ENCODE measurements around the gene FBXO44. TPM values are rescaled to one million over a fixed set of nuclear protein-coding genes. Genes with fewer than 3 reads are reported as not detected.

FBXO44 gene
- total RNA-seq, 4 donors from 2014 or later: 13.3 to 19.8 (median 16.1) TPM

DNA sequence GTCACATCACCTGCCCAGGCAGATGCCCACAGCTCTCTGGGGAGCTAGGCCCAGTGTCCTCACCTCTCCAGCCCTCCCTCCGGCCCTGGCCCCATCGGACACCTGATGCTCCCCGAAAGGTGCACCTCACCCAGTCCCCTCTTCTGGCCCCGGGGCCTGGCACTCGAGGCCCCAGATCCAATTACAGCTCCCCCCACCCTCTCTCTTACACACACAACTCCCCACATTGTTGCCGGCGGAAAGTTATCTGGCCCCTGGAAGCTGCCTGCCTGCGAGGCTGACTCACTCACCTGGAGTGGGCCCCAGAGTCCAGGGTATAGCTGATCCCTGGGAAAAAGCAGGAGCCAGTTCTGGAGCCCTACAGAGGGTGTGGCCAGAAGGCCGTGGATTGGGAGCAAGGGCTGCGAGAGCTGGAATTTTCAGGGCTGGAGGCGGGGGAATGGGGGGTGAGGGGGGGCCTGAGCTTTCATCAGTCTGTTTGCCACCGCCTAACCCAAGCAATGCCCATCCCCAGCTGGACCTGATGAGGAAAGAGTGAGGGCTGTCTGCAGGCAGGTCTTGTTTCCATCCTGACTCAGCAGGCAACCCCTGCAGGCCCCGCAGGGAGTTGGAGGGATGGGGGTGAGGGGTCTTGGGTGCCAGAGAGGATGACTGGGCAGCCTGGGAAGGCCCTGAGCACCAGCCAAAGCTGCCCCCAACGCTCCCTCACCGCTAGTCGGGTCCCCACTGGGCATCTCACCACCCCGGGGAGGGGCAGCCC is 1.4 kb upstream of the FBXO44 start:
- no peak for DNase-seq (ENCODE audit: extremely low spot score)
- intact Hi-C loops (cut with DNase I): loop anchor here (5.0 kb wide), 1 partner anchor 391 kb away; the partner anchor contains the start of gene MTOR
- Histone ChIP-seq H3K9me3 (no peaks in the 10 kb centered on the region), H3K4me1 (peaks cover 39 to 55% (median 53%) of the 10 kb centered on the region in 4 donors), H3K4me3 (peak overlapping the region in 3 of 4 donors; percentile 79 to 95 (median 84)), H3K27me3 (peaks cover 0 to 29% (median 9%) of the 10 kb centered on the region in 4 donors), H3K36me3 (peaks cover 0 to 15% (median 3%) of the 10 kb centered on the region in 4 donors), H3K27ac (replicated peaks in 1 of 4) (peak overlapping the region in 3 of 4 donors; percentile 71 to 83 (median 77))
- TF ChIP-seq POLR2A (IDR thresholded peaks at IDR 0.05; ENCODE audit: low read depth) (no peak), EP300 (IDR thresholded peaks at IDR 0.05) (no peak), POLR2AphosphoS5 (IDR thresholded peaks at IDR 0.05) (no peak), CTCF (IDR thresholded peaks at IDR 0.05) (no peak)
- WGBS: 76% methylated on average over 10 of the region's 17 CpGs

DNA sequence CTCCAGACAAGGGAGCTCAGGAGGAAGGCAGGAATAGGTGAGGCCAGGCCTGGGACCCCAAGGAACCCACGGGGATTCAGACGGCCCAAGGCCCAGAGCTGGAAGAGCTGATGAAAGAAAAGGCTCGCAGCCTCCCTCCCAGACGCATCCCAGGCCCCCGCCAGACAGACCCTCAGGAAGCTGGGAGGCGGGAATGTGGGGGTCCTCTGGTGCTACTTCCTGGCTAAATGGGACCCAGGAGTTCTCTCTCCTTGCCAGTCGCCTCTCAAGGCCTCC is 878 bp upstream of the FBXO44 start:
- H3K9me3 ChIP-seq: no peaks in the 10 kb centered on the region
- TF ChIP-seq POLR2A (IDR thresholded peaks at IDR 0.05; ENCODE audit: low read depth) (no peak), CTCF (IDR thresholded peaks at IDR 0.05) (no peak), EP300 (IDR thresholded peaks at IDR 0.05) (no peak), POLR2AphosphoS5 (IDR thresholded peaks at IDR 0.05) (no peak)
- peaks cover 34 to 49% (median 48%) of the 10 kb centered on the region in 4 donors for H3K4me1 ChIP-seq
- H3K36me3 ChIP-seq: peaks cover 0 to 20% (median 8%) of the 10 kb centered on the region in 4 donors
- H3K4me3 ChIP-seq: peak overlapping the region; percentile 79 to 95 (median 84)
- DNase-seq (ENCODE audit: extremely low spot score): no peak
- peaks cover 0 to 24% (median 7%) of the 10 kb centered on the region in 4 donors for H3K27me3 ChIP-seq
- WGBS: 75% methylated on average over 2 of the region's 7 CpGs
- intact Hi-C loops (cut with DNase I): loop anchor here (5.0 kb wide), 1 partner anchor 391 kb away; the partner anchor contains the start of gene MTOR
- H3K27ac ChIP-seq (replicated peaks in 1 of 4): peak overlapping the region; percentile 71 to 83 (median 74)

DNA sequence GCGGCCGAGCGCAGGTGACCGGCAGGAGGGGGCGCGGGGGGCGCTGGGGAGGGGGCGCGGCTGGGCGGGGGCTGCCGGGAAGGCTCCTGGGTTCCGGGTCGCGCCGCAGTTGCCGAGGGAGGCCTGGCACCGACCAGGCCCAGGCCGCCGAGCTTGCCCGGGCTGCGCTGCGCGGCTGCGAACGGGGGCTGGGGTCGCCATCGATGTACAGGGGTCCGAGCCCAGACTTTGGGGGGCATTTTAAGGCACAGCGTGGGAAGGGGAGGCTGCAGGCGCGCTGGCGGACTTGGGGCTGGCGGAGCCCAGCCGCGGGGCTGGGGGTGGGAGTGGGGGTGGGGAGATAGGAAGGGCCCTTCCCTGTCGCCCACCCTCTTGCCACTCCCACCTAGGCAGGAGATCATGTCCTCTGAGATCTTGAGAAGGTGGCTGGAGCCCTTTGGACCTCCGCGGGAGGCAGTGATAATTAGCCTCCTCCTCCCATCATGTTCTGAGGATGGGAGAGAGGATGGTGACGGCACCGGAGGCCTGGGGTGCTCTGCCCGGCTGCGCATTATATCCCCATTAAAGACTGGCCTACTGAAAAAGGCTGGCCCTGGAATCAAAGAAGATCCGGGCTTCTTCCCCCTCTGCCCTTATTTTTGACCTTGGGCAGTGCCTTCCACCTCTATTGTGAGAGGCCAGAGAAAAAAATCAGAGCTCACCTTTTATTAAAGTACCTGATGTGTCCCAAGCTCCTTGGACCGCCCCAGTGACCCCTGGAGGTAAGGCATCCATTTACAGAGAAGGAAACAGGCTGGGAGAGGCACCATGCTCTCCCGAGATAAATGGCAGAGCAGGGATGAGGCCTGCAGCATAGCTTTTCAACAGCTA is 497 bp downstream of the FBXO44 start:
- peaks cover 21 to 36% (median 34%) of the 10 kb centered on the region in 4 donors for H3K4me1 ChIP-seq
- peaks cover 0 to 10% (median 1%) of the 10 kb centered on the region in 4 donors for H3K27me3 ChIP-seq
- no peak for DNase-seq (ENCODE audit: extremely low spot score)
- H3K4me3 ChIP-seq: peak overlapping the region; percentile 79 to 95 (median 84)
- H3K9me3 ChIP-seq: no peaks in the 10 kb centered on the region
- WGBS: 18% methylated on average over 19 of the region's 45 CpGs
- H3K27ac ChIP-seq (replicated peaks in 1 of 4): peak overlapping the region; percentile 51 to 83 (median 70)
- no peak for TF ChIP-seq EP300 (IDR thresholded peaks at IDR 0.05)
- TF ChIP-seq POLR2A (IDR thresholded peaks at IDR 0.05; ENCODE audit: low read depth): no peak
- TF ChIP-seq POLR2AphosphoS5 (IDR thresholded peaks at IDR 0.05): no peak
- TF ChIP-seq CTCF (IDR thresholded peaks at IDR 0.05): no peak
- intact Hi-C loops (cut with DNase I): loop anchor here (5.0 kb wide), 2 partner anchors 152 to 393 kb away; partner anchors contain the start of genes CLCN6, MTHFR and MTOR
- H3K36me3 ChIP-seq: peaks cover 0 to 34% (median 20%) of the 10 kb centered on the region in 4 donors

DNA sequence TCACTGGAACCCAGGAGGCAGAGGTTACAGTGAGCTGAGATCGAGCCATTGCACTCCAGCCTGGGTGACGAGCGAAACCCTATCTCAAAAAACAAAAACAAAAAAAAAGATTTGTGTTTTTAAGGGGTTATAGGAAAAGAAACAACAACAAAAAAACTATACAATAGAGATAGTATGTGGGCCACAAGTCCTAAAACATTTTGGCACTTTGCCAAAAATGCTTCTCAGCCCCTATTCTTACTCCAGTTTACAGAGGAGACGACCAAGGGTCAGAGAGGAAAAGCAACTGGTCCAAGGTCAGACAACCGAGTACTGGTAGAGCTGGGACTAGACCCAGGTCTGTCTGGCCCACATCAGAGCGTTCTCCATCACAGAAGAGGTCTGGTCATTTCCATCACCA is 3.0 kb downstream of the FBXO44 start:
- TF ChIP-seq POLR2AphosphoS5 (IDR thresholded peaks at IDR 0.05) (no peak), POLR2A (IDR thresholded peaks at IDR 0.05; ENCODE audit: low read depth) (no peak), EP300 (IDR thresholded peaks at IDR 0.05) (no peak), CTCF (IDR thresholded peaks at IDR 0.05) (no peak)
- Histone ChIP-seq H3K36me3 (peaks cover 8 to 58% (median 37%) of the 10 kb centered on the region in 4 donors), H3K9me3 (no peaks in the 10 kb centered on the region), H3K27ac (replicated peaks in 1 of 4) (no peak overlapping the region), H3K4me3 (no peak overlapping the region), H3K27me3 (no peaks in the 10 kb centered on the region), H3K4me1 (peaks cover 15 to 28% (median 25%) of the 10 kb centered on the region in 4 donors)
- intact Hi-C loops (cut with DNase I): loop anchor here (5.0 kb wide), 1 partner anchor 150 kb away; the partner anchor contains the start of genes CLCN6 and MTHFR
- DNase-seq (ENCODE audit: extremely low spot score): no peak
- 76% methylated on average over 6 of the region's 6 CpGs for WGBS
